Fibroblast of lung (primary cell): Measurements from ENCODE around the gene TSEN15. TPM values are rescaled to one million over a fixed set of nuclear protein-coding genes. Genes with fewer than 3 reads are reported as not detected.

Experiments used
- DNase-seq, 2 donors: peaks; one replicate each; pipeline versions ENCODE4 v3.0.0 to v3.0.0-alpha.2; 2010; ENCODE audit warnings: low read depth in 2 of 2
- H2AFZ ChIP-seq: 2 replicates; pipeline ENCODE4 v1.5.1; 2012; ENCODE audit warnings: low read length, control low read depth, inconsistent platforms
- H3K27ac ChIP-seq: 2 replicates; pipeline ENCODE4 v1.5.1; 2011; ENCODE audit warnings: low read length, control low read depth; ENCODE audit not compliant: insufficient read depth
- H3K27me3 ChIP-seq: 2 replicates; pipeline ENCODE4 v1.5.1; 2011; ENCODE audit warnings: mild to moderate bottlenecking, low read length; ENCODE audit not compliant: control insufficient read depth, insufficient read depth
- H3K36me3 ChIP-seq: 2 replicates; pipeline ENCODE4 v1.5.1; 2011; ENCODE audit warnings: low read length; ENCODE audit not compliant: control insufficient read depth, insufficient read depth
- H3K4me1 ChIP-seq: 2 replicates; pipeline ENCODE4 v1.5.1; 2011; ENCODE audit warnings: low read length; ENCODE audit not compliant: control insufficient read depth, insufficient read depth; ENCODE audit errors: extremely low read depth
- H3K4me2 ChIP-seq: 2 replicates; pipeline ENCODE4 v1.5.1; 2011; ENCODE audit warnings: low read length, control low read depth; ENCODE audit not compliant: insufficient read depth; ENCODE audit errors: extremely low read depth
- H3K4me3 ChIP-seq, 4 experiments: fragments of 200-600 bp in 1 of 4; sonication (generic) in 1 of 4; replicated peaks in 1 of 4; 2 replicates each; pipeline ENCODE4 v1.5.1; 2011 to 2016; ENCODE audit warnings: low read length in 4 of 4, low read depth in 3 of 4, mild to moderate bottlenecking in 3 of 4, control low read depth in 2 of 4, inconsistent platforms in 1 of 4, mixed read lengths in 1 of 4; ENCODE audit not compliant: insufficient read depth in 1 of 4; ENCODE audit errors: control extremely low read depth in 1 of 4
- H3K79me2 ChIP-seq: 2 replicates; pipeline ENCODE4 v1.5.1; 2012; ENCODE audit warnings: mild to moderate bottlenecking, low read length, inconsistent platforms; ENCODE audit not compliant: control insufficient read depth, insufficient read depth
- H3K9ac ChIP-seq: 2 replicates; pipeline ENCODE4 v1.5.1; 2011; ENCODE audit warnings: mild to moderate bottlenecking, low read length, control low read depth; ENCODE audit not compliant: insufficient read depth
- H3K9me3 ChIP-seq: 2 replicates; pipeline ENCODE4 v1.5.1; 2012; ENCODE audit warnings: low read depth, low read length; ENCODE audit not compliant: control insufficient read depth, insufficient read depth
- H4K20me1 ChIP-seq: 2 replicates; pipeline ENCODE4 v1.5.1; 2011; ENCODE audit warnings: low read length; ENCODE audit not compliant: control insufficient read depth, insufficient read depth; ENCODE audit errors: extremely low read depth
- EZH2 ChIP-seq: IDR thresholded peaks from 2 replicates; pipeline ENCODE4 v1.5.1; 2012; ENCODE audit warnings: low read length, control low read depth, mild to moderate bottlenecking; ENCODE audit errors: missing control alignments
- polyA plus RNA-seq, 2 donors: library from polyadenylated mRNA; depleted of rRNA in 1 of 2; stranded (reverse) in 1 of 2; unstranded in 1 of 2; fragments of >200 nt; gene quantifications; 2 replicates each; pipeline ENCODE4 v1.2.1, GENCODE V29; 2011 to 2012; ENCODE audit warnings: missing spikeins in 1 of 2
- total RNA-seq: library from RNA; depleted of rRNA; stranded (reverse); fragments of >200 nt; gene quantifications from 2 replicates; pipeline ENCODE4 v1.2.1, GENCODE V29; 2014
- TF ChIP-seq, protein P1 (sequence below), 2 donors: IDR thresholded peaks in 1 of 2; conservative IDR thresholded peaks in 1 of 2; 1 replicate in 1 of 2; 2 replicates in 1 of 2; pipeline ENCODE4 v1.5.1; 2011 to 2012; ENCODE audit warnings: low read length in 2 of 2, control low read depth in 1 of 2, inconsistent platforms in 1 of 2, low read depth in 1 of 2, mild to moderate bottlenecking in 1 of 2

The TSEN15 gene
- total and polyA plus RNA-seq, 2 donors (not counting 1 experiment from before 2014, with no cell fraction given), result 53.7 to 74.2 TPM

DNA sequence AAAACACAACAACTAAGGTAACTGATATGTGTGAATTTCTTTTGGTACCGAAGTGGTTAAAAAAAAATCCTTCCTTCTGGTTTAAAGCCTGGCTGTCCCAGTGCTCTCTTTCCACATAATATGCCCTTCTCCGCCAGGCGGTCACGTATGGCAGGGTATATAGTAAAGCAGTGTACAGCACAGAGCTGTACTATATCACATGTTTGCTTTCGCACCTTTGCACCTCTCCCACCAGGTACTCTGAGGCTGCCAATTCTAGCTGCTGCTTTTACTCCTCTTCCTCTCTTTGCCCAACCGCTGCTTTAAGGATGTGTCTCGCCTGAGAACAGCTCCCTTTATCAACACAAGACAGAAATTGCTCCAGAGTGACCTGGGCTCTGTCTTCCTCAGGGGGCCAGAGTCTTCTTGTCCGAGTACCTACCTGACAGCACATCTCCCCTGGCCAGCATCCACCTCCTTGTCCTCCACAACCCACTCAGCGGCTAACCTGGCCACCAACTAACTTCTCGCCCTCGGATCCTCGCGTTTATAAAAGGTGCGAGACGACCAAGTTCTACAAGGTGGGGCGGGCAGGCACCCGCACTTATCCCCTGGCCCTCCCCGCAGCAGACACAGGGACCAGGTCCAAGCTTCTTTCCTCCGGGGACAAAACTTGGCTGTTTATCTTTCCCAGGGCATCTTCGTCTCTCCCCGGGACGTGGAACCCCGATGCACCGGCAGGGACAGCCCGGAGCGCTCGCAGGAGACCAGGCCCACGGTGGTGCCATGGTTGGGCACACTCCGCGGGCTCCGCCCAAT is 15.6 kb upstream of the TSEN15 start:
- Histone ChIP-seq H3K9ac (no peak overlapping the region), H3K4me2 (peak overlapping the region; percentile 71), H3K4me1 (no peaks in the 10 kb centered on the region), H3K9me3 (no peaks in the 10 kb centered on the region), H3K36me3 (no peaks in the 10 kb centered on the region), H2AFZ (peak overlapping the region; percentile 72), H3K27me3 (no peaks in the 10 kb centered on the region), H3K27ac (no peak overlapping the region), H3K4me3 (peak overlapping the region; percentile 57 to 73 (median 70)), H3K79me2 (no peaks in the 10 kb centered on the region), H4K20me1 (no peaks in the 10 kb centered on the region)
- no peak for DNase-seq
- TF ChIP-seq, protein P1, sequence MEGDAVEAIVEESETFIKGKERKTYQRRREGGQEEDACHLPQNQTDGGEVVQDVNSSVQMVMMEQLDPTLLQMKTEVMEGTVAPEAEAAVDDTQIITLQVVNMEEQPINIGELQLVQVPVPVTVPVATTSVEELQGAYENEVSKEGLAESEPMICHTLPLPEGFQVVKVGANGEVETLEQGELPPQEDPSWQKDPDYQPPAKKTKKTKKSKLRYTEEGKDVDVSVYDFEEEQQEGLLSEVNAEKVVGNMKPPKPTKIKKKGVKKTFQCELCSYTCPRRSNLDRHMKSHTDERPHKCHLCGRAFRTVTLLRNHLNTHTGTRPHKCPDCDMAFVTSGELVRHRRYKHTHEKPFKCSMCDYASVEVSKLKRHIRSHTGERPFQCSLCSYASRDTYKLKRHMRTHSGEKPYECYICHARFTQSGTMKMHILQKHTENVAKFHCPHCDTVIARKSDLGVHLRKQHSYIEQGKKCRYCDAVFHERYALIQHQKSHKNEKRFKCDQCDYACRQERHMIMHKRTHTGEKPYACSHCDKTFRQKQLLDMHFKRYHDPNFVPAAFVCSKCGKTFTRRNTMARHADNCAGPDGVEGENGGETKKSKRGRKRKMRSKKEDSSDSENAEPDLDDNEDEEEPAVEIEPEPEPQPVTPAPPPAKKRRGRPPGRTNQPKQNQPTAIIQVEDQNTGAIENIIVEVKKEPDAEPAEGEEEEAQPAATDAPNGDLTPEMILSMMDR (conservative IDR thresholded peaks at IDR 0.05 in 1 of 2, IDR thresholded peaks at IDR 0.05 in 1 of 2; ENCODE audit: low read depth in 1 of 2, low read length in 2 of 2), result no peak
- no peak for TF ChIP-seq EZH2

DNA sequence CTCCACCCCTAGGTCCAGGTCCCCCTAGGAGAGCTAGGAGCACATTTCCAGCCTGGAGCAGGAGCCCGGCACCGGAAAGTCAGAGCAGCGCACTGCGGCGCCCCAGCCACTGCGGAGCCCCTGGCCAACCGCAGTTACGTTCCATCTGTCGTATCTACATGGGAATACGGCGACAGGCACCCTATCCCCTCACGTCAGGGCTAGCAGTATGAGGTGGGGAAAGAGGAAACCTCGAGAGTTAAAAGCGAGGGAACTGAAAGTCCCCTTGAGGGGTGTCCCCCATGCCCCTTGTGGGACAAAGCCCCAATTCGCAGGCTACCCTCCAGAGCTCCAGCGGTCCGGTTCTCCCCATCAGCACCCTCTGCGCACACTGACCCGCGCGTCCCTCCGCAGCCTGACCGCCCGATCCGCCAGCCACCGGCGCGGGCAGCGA is 15.0 kb upstream of the TSEN15 start:
- peak; percentile 28 to 34 for DNase-seq
- H3K27me3 ChIP-seq, result no peaks in the 10 kb centered on the region
- H3K79me2 ChIP-seq, result no peaks in the 10 kb centered on the region
- H3K27ac ChIP-seq, result no peak overlapping the region
- H3K36me3 ChIP-seq, result no peaks in the 10 kb centered on the region
- no peak for TF ChIP-seq EZH2
- TF ChIP-seq, protein P1 (conservative IDR thresholded peaks at IDR 0.05 in 1 of 2, IDR thresholded peaks at IDR 0.05 in 1 of 2; ENCODE audit: low read depth in 1 of 2, low read length in 2 of 2), result no peak
- H2AFZ ChIP-seq, result peak overlapping the region; percentile 72
- peak overlapping the region; percentile 58 for H3K9ac ChIP-seq
- H4K20me1 ChIP-seq, result no peaks in the 10 kb centered on the region
- no peaks in the 10 kb centered on the region for H3K9me3 ChIP-seq
- peak overlapping the region; percentile 71 for H3K4me2 ChIP-seq
- H3K4me3 ChIP-seq, result peak overlapping the region; percentile 57 to 73 (median 70)
- no peaks in the 10 kb centered on the region for H3K4me1 ChIP-seq

DNA sequence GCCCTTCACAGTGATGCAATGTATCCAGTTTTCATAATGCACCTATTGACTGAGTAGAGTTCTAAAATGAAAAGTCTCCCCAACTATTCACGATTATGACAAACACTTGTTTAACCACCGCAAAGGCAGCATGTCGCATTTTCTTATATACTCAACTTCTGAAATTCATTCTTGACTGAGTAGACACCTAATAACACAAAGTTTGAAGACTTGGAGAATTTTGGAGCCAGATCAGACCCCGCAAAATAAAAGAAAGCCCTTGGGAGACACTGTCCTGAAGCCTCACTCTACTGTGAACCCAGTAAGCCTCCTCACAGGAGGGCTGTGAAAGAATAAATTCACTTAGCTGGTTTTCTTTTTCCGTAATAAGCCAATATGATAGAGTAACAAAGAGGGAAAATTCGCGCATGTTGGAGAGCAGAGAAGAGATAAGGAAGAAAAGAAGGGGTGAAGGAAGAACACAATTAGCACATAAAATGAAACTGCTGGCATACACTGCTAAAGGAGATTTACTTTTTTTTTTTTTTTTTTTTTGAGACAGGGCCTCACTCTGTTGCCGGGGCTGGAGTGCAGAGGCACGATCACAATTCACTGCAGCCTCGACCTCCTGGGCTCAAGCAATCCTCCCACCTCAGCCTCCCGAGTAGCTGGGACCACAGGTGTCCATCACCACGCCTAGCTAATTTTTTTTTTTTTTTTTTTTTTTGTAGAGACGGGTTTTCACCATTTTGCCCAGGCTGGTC is 13.5 kb upstream of the TSEN15 start:
- Histone ChIP-seq H3K9ac (no peak overlapping the region), H3K9me3 (no peaks in the 10 kb centered on the region)

More for the DNA sequence above, 13.5 kb upstream of the TSEN15 start:
- DNase-seq, result no peak
- Histone ChIP-seq H3K36me3 (no peaks in the 10 kb centered on the region), H3K27ac (no peak overlapping the region), H4K20me1 (no peaks in the 10 kb centered on the region), H2AFZ (peak overlapping the region; percentile 89), H3K4me3 (peak overlapping the region; percentile 46 to 73 (median 67)), H3K79me2 (no peaks in the 10 kb centered on the region), H3K4me1 (no peaks in the 10 kb centered on the region), H3K4me2 (peak overlapping the region; percentile 84), H3K27me3 (no peaks in the 10 kb centered on the region)
- no peak for TF ChIP-seq EZH2
- TF ChIP-seq, protein P1 (conservative IDR thresholded peaks at IDR 0.05 in 1 of 2, IDR thresholded peaks at IDR 0.05 in 1 of 2; ENCODE audit: low read depth in 1 of 2, low read length in 2 of 2), result no peak
